GM12801 (cell line): ENCODE data around the gene HELT.
A peak's percentile ranks its signal among the peaks of the same experiment; 100 is the strongest.

Source experiments
- TF ChIP-seq, protein P1 (sequence below): IDR thresholded peaks from one replicate; pipeline ENCODE4 v1.5.1; 2011; ENCODE audit warnings: control low read depth; ENCODE audit not compliant: insufficient read length; ENCODE audit errors: extremely low read depth

Gene HELT

DNA sequence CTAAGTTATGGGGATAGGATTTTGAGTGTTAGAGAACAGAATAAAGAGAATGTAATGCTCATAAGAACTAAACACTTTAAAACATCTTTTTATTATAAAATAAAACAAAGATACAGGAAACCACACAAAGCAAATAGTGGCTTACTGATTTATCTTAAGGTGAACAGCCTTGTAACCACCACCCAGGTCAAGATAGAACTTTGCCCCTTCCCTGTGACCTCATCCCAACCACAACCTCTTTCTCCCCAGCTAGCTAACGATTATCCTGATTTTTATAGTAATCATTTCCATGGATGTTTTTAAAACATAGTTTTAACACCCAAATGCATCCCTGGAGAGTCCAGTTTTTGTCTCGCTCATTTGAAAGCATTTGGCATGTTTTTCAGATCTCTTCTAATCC lies 17.0 kb downstream of the HELT start:
- TF ChIP-seq, protein P1, sequence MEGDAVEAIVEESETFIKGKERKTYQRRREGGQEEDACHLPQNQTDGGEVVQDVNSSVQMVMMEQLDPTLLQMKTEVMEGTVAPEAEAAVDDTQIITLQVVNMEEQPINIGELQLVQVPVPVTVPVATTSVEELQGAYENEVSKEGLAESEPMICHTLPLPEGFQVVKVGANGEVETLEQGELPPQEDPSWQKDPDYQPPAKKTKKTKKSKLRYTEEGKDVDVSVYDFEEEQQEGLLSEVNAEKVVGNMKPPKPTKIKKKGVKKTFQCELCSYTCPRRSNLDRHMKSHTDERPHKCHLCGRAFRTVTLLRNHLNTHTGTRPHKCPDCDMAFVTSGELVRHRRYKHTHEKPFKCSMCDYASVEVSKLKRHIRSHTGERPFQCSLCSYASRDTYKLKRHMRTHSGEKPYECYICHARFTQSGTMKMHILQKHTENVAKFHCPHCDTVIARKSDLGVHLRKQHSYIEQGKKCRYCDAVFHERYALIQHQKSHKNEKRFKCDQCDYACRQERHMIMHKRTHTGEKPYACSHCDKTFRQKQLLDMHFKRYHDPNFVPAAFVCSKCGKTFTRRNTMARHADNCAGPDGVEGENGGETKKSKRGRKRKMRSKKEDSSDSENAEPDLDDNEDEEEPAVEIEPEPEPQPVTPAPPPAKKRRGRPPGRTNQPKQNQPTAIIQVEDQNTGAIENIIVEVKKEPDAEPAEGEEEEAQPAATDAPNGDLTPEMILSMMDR = no peak

DNA sequence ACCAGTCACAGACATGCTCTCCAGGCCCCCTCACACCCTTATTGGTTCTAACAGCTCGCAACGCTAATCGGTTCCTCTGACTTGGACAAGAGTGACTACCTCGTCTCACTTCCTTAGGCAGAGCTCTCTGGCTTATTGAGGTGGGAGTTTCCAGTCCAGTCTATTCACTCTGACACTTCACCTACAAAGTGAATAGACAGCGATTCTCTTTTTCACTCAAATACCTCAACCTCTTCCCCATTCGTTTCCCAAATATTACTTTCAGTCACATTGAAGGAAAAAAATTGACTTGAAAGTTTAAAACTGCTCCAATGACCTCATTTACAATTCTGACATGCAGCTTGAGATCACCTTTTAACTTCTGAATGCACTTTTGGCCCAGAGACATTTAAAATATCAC lies 17.7 kb downstream of the HELT start:
- TF ChIP-seq, protein P1 = no peak

DNA sequence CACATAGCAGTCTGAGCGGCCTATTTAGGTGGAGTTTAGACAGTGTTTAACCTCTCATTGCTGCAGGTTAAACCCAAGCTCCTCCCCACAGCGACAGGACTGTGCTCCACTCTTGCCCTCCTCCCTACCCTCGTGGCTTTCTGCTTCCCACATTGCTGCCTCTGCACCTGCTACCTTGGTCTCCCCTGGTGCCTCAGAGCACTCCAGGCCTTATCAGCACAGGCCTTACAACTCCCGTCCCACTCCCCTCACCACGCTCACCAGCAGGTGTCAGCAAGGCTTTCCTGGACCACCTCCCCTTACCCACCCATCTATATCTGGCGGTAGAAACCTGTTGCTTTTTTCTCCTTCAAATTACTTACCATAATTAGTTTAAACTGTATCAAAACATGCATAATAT lies 18.6 kb downstream of the HELT start:
- TF ChIP-seq, protein P1 = no peak

DNA sequence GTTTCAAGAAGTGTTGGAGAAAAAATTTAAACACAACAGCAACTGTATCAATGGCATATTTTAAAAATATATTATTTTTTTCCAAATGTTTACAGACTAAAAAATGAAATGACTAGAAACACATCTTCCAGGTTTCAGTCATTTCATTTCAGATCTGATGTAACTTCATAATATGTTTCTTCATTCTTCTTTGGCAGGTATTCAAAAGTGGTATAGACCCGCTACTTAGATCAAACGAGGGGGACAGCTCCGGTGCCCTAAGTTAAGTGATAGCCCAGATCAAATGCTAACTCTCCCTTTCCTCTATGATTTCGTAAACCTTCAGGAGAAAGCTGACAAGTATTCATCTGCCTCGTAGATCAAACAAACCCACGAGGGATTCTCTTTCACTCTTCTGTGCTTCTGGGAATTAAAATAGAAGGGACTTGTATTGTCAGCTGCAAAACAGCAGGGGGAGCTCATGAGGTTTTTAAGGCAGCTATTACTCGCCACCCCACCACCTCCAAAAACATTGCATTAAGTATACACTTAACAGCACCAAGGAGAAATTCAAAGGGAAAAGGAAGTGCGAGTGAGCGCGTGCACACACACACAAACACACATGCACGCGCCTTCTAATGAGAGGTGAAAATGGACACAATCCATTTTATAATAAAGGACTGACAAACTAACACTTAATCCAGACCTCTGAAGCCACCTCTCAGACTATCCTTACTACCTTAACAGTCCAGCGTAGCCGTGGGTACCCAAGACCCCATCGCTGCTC lies 21.4 kb downstream of the HELT start:
- TF ChIP-seq, protein P1 = peak; percentile 10

DNA sequence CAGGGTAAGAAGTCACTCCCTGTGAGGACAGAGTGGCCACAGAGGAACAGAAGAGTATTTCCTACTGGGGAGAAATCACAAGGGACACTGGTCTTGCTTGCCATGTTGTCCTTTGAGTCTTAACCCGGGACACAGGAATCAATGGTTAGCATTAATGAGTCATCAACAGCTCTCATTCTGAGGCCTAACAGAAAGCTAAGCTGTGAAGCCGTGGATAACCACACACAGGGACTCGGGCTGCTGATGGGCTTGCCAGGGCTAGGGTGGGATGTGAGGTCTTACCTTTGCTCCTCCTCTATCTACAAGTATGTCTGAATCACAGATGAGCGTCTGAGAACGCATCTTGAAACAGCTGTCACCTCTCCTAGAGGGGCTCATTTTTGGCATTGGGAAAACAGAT lies 22.2 kb downstream of the HELT start:
- TF ChIP-seq, protein P1 = no peak

DNA sequence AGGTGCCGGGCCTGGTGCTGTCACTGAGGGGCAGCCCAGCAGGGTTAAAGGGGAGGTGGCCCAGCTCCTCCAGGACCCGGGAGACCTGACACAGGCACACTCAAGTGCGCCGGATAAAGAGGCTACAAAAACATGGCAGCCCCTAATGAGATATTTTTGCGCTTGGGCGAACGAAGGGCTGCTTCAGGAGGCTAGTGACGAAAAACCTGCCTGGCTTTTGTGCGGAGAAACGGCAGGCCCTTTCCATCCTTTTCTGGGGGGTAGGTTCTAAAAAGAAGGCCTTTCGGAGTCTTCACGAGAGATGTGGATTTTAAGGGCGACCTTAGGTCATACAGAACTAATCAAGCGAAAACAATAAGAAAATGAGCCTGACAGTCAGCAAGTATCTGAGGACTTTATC lies 35.5 kb downstream of the HELT start:
- TF ChIP-seq, protein P1 = no peak

DNA sequence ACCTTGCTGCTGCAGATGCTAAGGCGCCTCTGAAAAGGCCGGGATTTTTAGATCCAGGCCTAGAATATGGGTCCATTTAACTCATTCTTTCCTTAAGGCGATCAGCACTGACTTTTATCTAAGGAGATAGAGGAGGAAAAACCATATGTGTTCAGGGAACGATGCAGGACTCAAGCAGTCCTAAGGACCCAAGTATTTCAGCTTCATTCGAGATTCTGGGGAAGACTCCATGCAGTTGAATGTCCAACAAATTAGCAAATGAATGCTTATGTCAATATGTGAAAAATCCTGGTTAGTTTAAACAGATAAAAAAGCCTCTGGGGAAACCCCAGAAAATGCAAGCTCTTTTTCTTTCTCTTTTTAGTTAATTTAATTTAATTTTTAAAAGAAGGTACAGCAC lies 36.0 kb downstream of the HELT start:
- TF ChIP-seq, protein P1 = no peak
